A549 (cell line): ENCODE results near the gene PRKG1. TPM values are rescaled to one million over a fixed set of nuclear protein-coding genes. Genes with fewer than 3 reads are reported as not detected.
A peak's percentile ranks its signal among the peaks of the same experiment; 100 is the strongest.

Source experiments
- ATAC-seq, 2 experiments: fragments of 200-7000 bp in 1 of 2; fragments of >200 bp in 1 of 2; cut with Nextera tagmentation in 1 of 2; cut with Tn5 transposase in 1 of 2; 3 replicates each; pipeline versions ENCODE4 v1.8.0 to v1.9.1; 2018 to 2020; ENCODE audit warnings: mild to moderate bottlenecking in 1 of 2, moderate library complexity in 1 of 2
- CTCF ChIA-PET: fragments of 300-600 bp; sonication (Branson Sonifier 250); formaldehyde crosslinking; extraction: SDS; loops from one replicate; lab custom pipeline; 2021; ENCODE audit warnings: antibody characterized with exemption, inconsistent platforms; lab: Yijun Ruan, JAX
- POLR2A ChIA-PET: fragments of 350-600 bp; formaldehyde crosslinking; extraction: SDS; loops from one replicate; lab custom pipeline; 2021; ENCODE audit warnings: antibody characterized with exemption, inconsistent platforms; lab: Yijun Ruan, JAX
- DNase-seq, 2 experiments: peaks; one replicate each; pipeline versions ENCODE4 v3.0.0 to v3.0.0-alpha.2; 2011 to 2016; ENCODE audit warnings: low read depth in 1 of 2, low spot score in 1 of 2
- FAIRE-seq: peaks from 2 replicates; lab custom pipeline; 2011; peaks lifted over from hg19 to GRCh38; lab: Jason Lieb, UNC
- H3K27ac ChIP-seq, 2 experiments: fragments of >200 bp; sonication (Bioruptor Twin); formaldehyde crosslinking; 3 replicates each; pipeline ENCODE4 v1.5.1; 2016 to 2017
- H3K4me1 ChIP-seq: fragments of >200 bp; sonication (Bioruptor Twin); formaldehyde crosslinking; 3 replicates; pipeline ENCODE4 v1.6.1; 2016
- H3K4me2 ChIP-seq: fragments of >200 bp; sonication (Bioruptor Twin); formaldehyde crosslinking; 3 replicates; pipeline ENCODE4 v1.6.1; 2016
- H3K4me3 ChIP-seq: fragments of >200 bp; sonication (Bioruptor Twin); formaldehyde crosslinking; 3 replicates; pipeline ENCODE4 v1.5.1; 2016
- H3K9me3 ChIP-seq: fragments of >200 bp; sonication (Bioruptor Twin); formaldehyde crosslinking; 3 replicates; pipeline ENCODE4 v1.6.1; 2016
- BHLHE40 ChIP-seq: IDR thresholded peaks from 2 replicates; pipeline ENCODE4 v1.6.1; 2012; ENCODE audit warnings: low read depth, low read length, inconsistent platforms
- CEBPB ChIP-seq, 2 experiments: fragments of >200 bp in 1 of 2; sonication (Bioruptor Twin) in 1 of 2; formaldehyde crosslinking in 1 of 2; IDR thresholded peaks; 2 replicates each; pipeline ENCODE4 v1.6.1; 2012 to 2016
- EHF ChIP-seq: fragments of 250-450 bp; sonication (Bioruptor Pico); IDR thresholded peaks from 2 replicates; pipeline ENCODE4 v1.5.0; 2020; ENCODE audit warnings: mild to moderate bottlenecking
- ESRRA ChIP-seq: fragments of 150-350 bp; IDR thresholded peaks from 2 replicates; pipeline ENCODE4 v1.6.1; 2014; ENCODE audit warnings: mild to moderate bottlenecking, low read length, borderline replicate concordance
- FOXS1 ChIP-seq: fragments of 250-450 bp; sonication (Bioruptor Pico); IDR thresholded peaks from 2 replicates; pipeline ENCODE4 v1.5.0; 2020; ENCODE audit warnings: mild to moderate bottlenecking, moderate library complexity
- HEYL ChIP-seq: fragments of 250-450 bp; sonication (Bioruptor Pico); IDR thresholded peaks from 2 replicates; pipeline ENCODE4 v1.8.0; 2021; ENCODE audit warnings: mild to moderate bottlenecking, moderate library complexity
- HMGXB4 ChIP-seq: fragments of 250-450 bp; sonication (Bioruptor Pico); IDR thresholded peaks from 2 replicates; pipeline ENCODE4 v1.5.0; 2021; ENCODE audit warnings: mild to moderate bottlenecking, moderate library complexity, borderline replicate concordance
- KDM1A ChIP-seq: fragments of 200-600 bp; sonication (generic); IDR thresholded peaks from 2 replicates; pipeline ENCODE4 v1.6.1; 2016; ENCODE audit warnings: low read depth, mild to moderate bottlenecking
- MAZ ChIP-seq: fragments of 150-350 bp; IDR thresholded peaks from 2 replicates; pipeline ENCODE4 v1.6.1; 2014; ENCODE audit warnings: antibody characterized with exemption, low read depth, low read length, borderline replicate concordance
- NPAS2 ChIP-seq: fragments of 250-450 bp; sonication (Bioruptor Pico); IDR thresholded peaks from 2 replicates; pipeline ENCODE4 v1.8.0; 2022; ENCODE audit warnings: mild to moderate bottlenecking, moderate library complexity, borderline replicate concordance
- RAD21 ChIP-seq, 2 experiments: fragments of >200 bp in 1 of 2; sonication (Bioruptor Twin) in 1 of 2; formaldehyde crosslinking in 1 of 2; IDR thresholded peaks in 1 of 2; conservative IDR thresholded peaks in 1 of 2; 2 replicates in 1 of 2; 3 replicates in 1 of 2; pipeline ENCODE4 v1.6.1; 2012 to 2018; ENCODE audit warnings: inconsistent platforms in 1 of 2
- REST ChIP-seq: fragments of 200-600 bp; sonication (generic); IDR thresholded peaks from 2 replicates; pipeline ENCODE4 v1.6.1; 2016; ENCODE audit warnings: antibody characterized with exemption, mild to moderate bottlenecking, moderate library complexity
- RFX5 ChIP-seq: fragments of 450-650 bp; IDR thresholded peaks from 2 replicates; pipeline ENCODE4 v1.7.1; 2014; ENCODE audit warnings: antibody characterized with exemption, mild to moderate bottlenecking, moderate library complexity
- RNF2 ChIP-seq: fragments of 200-600 bp; sonication (generic); IDR thresholded peaks from 2 replicates; pipeline ENCODE4 v1.6.1; 2016; ENCODE audit warnings: low read depth, mild to moderate bottlenecking, antibody characterized with exemption, moderate library complexity, borderline replicate concordance
- ZC3H11A ChIP-seq: fragments of 450-650 bp; IDR thresholded peaks from 2 replicates; pipeline ENCODE4 v1.6.1; 2014; ENCODE audit warnings: antibody characterized with exemption, mild to moderate bottlenecking
- ZFP36 ChIP-seq: fragments of 450-650 bp; IDR thresholded peaks from 2 replicates; pipeline ENCODE4 v1.6.1; 2014; ENCODE audit warnings: borderline replicate concordance; ENCODE audit not compliant: partially characterized antibody
- ZNF302 ChIP-seq: fragments of 250-450 bp; sonication (Bioruptor Pico); IDR thresholded peaks from 2 replicates; pipeline ENCODE4 v1.9.0; 2021; ENCODE audit warnings: inconsistent platforms, mild to moderate bottlenecking, moderate library complexity
- ZSCAN20 ChIP-seq: fragments of 250-450 bp; sonication (Bioruptor Pico); IDR thresholded peaks from 2 replicates; pipeline ENCODE4 v1.8.0; 2022; ENCODE audit warnings: mild to moderate bottlenecking, moderate library complexity
- WGBS: methylation state at CpG from one replicate; pipeline ENCODE4 v1.1.6; 2017; ENCODE audit errors: missing lambda C conversion rate; 5-methylcytosine and 5-hydroxymethylcytosine counted together
- polyA plus RNA-seq, 4 experiments: library from polyadenylated mRNA; depleted of rRNA in 3 of 4; stranded (reverse); fragments of >200 nt; fragmentation: RNase III in 1 of 4; extraction: RNeasy Plus Mini Kit Qiagen cat#74134 plus additional on column Dnase treatment in 1 of 4; gene quantifications; 2 replicates in 3 of 4; 3 replicates in 1 of 4; pipeline ENCODE4 v1.2.3, GENCODE V29; 2011 to 2017

PRKG1 gene
- polyA plus RNA-seq, 2 of the 4 experiments (the other 2 are of a cell fraction), result not detected

- Histone ChIP-seq H3K27ac (peak overlapping the region in 1 of 2 experiments; percentile 42; a peak in 1 of 6 replicates), H3K4me1 (0 out of 3 replicates have a peak, but pooled peaks cover 10% of the 10 kb centered on the region), H3K4me2 (peak overlapping the region; percentile 28; the same call in 1 of the 3 replicates), H3K4me3 (no peak overlapping the region), H3K9me3 (no peaks in the 10 kb centered on the region)
- no peak for ATAC-seq
- POLR2A ChIA-PET, result no interaction called here
- TF ChIP-seq CEBPB (IDR thresholded peaks at IDR 0.05), result peak; percentile 7 to 63; a peak in 2 of 4 replicates
- TF ChIP-seq EHF (CRISPR knock-in tag), result no peak
- no peak for TF ChIP-seq ZC3H11A
- no peak for TF ChIP-seq BHLHE40
- TF ChIP-seq HEYL, result no peak
- TF ChIP-seq ZSCAN20 (CRISPR knock-in tag), result no peak
- TF ChIP-seq REST, result no peak
- no peak for FAIRE-seq
- CTCF ChIA-PET, result no interaction called here
- DNase-seq, result peak in 1 of 2 experiments; percentile 28
- 79% methylated on average over 6 of the region's 6 CpGs for WGBS
Observed at GRCh38 chr10:52256832-52257691, 1182.8 kb downstream of the PRKG1 start.

GRCh38 chr10:52257692-52258075, 1183.4 kb downstream of the PRKG1 start:
- Histone ChIP-seq H3K4me3 (no peak overlapping the region), H3K4me2 (no peak overlapping the region; the same call in 2 of the 3 replicates), H3K27ac (no peak overlapping the region), H3K4me1 (0 out of 3 replicates have a peak, but pooled peaks cover 10% of the 10 kb centered on the region), H3K9me3 (no peaks in the 10 kb centered on the region)
- POLR2A ChIA-PET, result no interaction called here
- no peak for FAIRE-seq
- no peak for ATAC-seq
- WGBS, result 79% methylated on average over 1 of the region's 1 CpG
- DNase-seq, result no peak
- TF ChIP-seq FOXS1 (no peak), HMGXB4 (no peak)
- CTCF ChIA-PET, result no interaction called here

- no peak overlapping the region for H3K4me2 ChIP-seq
- ChIA-PET POLR2A (no interaction called here), CTCF (interaction anchor here (0.8 kb wide), 1 partner anchor 49 kb away, joined by 3 read pairs; no protein-coding TSS in a partner anchor)
- H3K4me1 ChIP-seq, result 0 out of 3 replicates have a peak, but pooled peaks cover 10% of the 10 kb centered on the region
- H3K9me3 ChIP-seq, result no peaks in the 10 kb centered on the region
- DNase-seq, result no peak
- H3K27ac ChIP-seq, result no peak overlapping the region
- H3K4me3 ChIP-seq, result no peak overlapping the region
- TF ChIP-seq ESRRA (no peak), RNF2 (no peak), FOXS1 (no peak), RFX5 (no peak), RAD21 (conservative IDR thresholded peaks at IDR 0.05 in 1 of 2, IDR thresholded peaks at IDR 0.05 in 1 of 2) (no peak), ZC3H11A (no peak), KDM1A (no peak), ZNF302 (CRISPR knock-in tag) (no peak), HMGXB4 (no peak), ZFP36 (no peak), MAZ (no peak), NPAS2 (no peak)
- TF ChIP-seq, all 56 proteins: peak for 0
- 98% methylated on average over 1 of the region's 1 CpG for WGBS
- FAIRE-seq (no peak), ATAC-seq (no peak)
Observed at GRCh38 chr10:52258799-52259425, 1184.6 kb downstream of the PRKG1 start.
